ENCODE results near the gene SOD2. TPM values are rescaled to one million over a fixed set of nuclear protein-coding genes. Genes with fewer than 3 reads are reported as not detected.

The SOD2 gene
- total RNA-seq, 1 donor from 2014 or later = 64.0 TPM

DNA sequence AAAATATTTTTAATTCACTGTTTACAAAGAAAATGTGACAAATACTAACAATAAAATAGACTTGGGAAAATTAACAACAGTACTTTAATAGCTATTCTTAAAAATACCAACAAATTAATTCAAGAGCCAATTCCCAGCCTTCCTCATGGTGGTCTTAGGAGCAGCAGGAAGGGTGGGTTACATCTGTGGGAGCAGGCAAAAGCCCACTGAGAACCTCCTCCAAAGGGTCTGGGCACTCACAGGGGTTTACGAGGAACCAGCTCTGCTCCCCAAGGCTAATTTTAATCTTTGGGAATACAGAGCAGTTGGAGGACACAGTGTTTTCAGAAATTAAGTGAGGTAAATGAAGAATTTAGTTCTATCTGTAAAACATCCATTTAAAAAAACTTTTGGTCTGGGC, 10.2 kb downstream of the SOD2 start:
- H4K20me1 ChIP-seq (ENCODE audit: insufficient read depth, low read length) = no peaks in the 10 kb centered on the region
- no peak overlapping the region for H3K27ac Mint-ChIP-seq (ENCODE audit: unreplicated experiment)
- no peak overlapping the region for H3K9ac ChIP-seq (ENCODE audit: low read length)
- no peak overlapping the region for H2AFZ ChIP-seq (ENCODE audit: low read depth, low read length)
- no peak overlapping the region for H3K4me2 ChIP-seq (ENCODE audit: low read length)
- no peak for FAIRE-seq
- H3K9me3 Mint-ChIP-seq (ENCODE audit: unreplicated experiment) = no peaks in the 10 kb centered on the region
- TF ChIP-seq, protein P1, sequence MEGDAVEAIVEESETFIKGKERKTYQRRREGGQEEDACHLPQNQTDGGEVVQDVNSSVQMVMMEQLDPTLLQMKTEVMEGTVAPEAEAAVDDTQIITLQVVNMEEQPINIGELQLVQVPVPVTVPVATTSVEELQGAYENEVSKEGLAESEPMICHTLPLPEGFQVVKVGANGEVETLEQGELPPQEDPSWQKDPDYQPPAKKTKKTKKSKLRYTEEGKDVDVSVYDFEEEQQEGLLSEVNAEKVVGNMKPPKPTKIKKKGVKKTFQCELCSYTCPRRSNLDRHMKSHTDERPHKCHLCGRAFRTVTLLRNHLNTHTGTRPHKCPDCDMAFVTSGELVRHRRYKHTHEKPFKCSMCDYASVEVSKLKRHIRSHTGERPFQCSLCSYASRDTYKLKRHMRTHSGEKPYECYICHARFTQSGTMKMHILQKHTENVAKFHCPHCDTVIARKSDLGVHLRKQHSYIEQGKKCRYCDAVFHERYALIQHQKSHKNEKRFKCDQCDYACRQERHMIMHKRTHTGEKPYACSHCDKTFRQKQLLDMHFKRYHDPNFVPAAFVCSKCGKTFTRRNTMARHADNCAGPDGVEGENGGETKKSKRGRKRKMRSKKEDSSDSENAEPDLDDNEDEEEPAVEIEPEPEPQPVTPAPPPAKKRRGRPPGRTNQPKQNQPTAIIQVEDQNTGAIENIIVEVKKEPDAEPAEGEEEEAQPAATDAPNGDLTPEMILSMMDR (IDR thresholded peaks at IDR 0.05; ENCODE audit: insufficient read depth, low read depth, low read length) = no peak
- peaks cover 3% of the 10 kb centered on the region for H3K36me3 Mint-ChIP-seq (ENCODE audit: low read depth, unreplicated experiment)
- H3K27me3 ChIP-seq (ENCODE audit: insufficient read depth, low read length) = no peaks in the 10 kb centered on the region
- no peaks in the 10 kb centered on the region for H3K79me2 ChIP-seq (ENCODE audit: insufficient read depth, low read length)
- H3K27ac ChIP-seq (ENCODE audit: low read depth, low read length) = no peak overlapping the region
- H3K9me3 ChIP-seq (ENCODE audit: insufficient read depth, low read depth, low read length) = no peaks in the 10 kb centered on the region
- no peak overlapping the region for H3K4me3 Mint-ChIP-seq (ENCODE audit: unreplicated experiment)
- DNase-seq (ENCODE audit: low read depth) = no peak
- no peaks in the 10 kb centered on the region for H3K27me3 Mint-ChIP-seq (ENCODE audit: low read depth, unreplicated experiment)
- H3K36me3 ChIP-seq (ENCODE audit: insufficient read depth, low read length) = peaks cover 2% of the 10 kb centered on the region
- no peaks in the 10 kb centered on the region for H3K4me1 ChIP-seq (ENCODE audit: insufficient read depth, low read length)
- H3K4me3 ChIP-seq (ENCODE audit: insufficient read depth, low read depth, low read length) = no peak overlapping the region
- peaks cover 8% of the 10 kb centered on the region for H3K4me1 Mint-ChIP-seq (ENCODE audit: low read depth, unreplicated experiment)

DNA sequence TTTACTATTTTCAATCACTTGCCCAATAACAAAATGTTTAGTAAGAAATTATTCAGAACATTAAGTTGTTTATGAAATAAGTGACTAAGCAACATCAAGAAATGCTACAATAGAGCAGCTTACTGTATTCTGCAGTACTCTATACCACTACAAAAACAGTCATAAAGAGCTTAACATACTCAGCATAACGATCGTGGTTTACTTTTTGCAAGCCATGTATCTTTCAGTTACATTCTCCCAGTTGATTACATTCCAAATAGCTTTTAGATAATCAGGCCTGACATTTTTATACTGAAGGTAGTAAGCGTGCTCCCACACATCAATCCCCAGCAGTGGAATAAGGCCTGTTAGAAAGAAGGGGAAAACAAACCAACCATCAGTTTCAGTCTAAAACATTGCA, 10.7 kb downstream of the SOD2 start:
- no peak overlapping the region for H3K4me3 ChIP-seq (ENCODE audit: insufficient read depth, low read depth, low read length)
- no peak overlapping the region for H3K4me3 Mint-ChIP-seq (ENCODE audit: unreplicated experiment)
- peaks cover 2% of the 10 kb centered on the region for H3K36me3 ChIP-seq (ENCODE audit: insufficient read depth, low read length)
- H4K20me1 ChIP-seq (ENCODE audit: insufficient read depth, low read length) = no peaks in the 10 kb centered on the region
- H3K27me3 ChIP-seq (ENCODE audit: insufficient read depth, low read length) = no peaks in the 10 kb centered on the region
- H3K27me3 Mint-ChIP-seq (ENCODE audit: low read depth, unreplicated experiment) = no peaks in the 10 kb centered on the region
- no peak overlapping the region for H3K27ac Mint-ChIP-seq (ENCODE audit: unreplicated experiment)
- peaks cover 8% of the 10 kb centered on the region for H3K4me1 Mint-ChIP-seq (ENCODE audit: low read depth, unreplicated experiment)
- H2AFZ ChIP-seq (ENCODE audit: low read depth, low read length) = no peak overlapping the region
- FAIRE-seq (no peak), DNase-seq (ENCODE audit: low read depth) (no peak)
- no peaks in the 10 kb centered on the region for H3K9me3 Mint-ChIP-seq (ENCODE audit: unreplicated experiment)
- no peak overlapping the region for H3K4me2 ChIP-seq (ENCODE audit: low read length)
- TF ChIP-seq, protein P1 (IDR thresholded peaks at IDR 0.05; ENCODE audit: insufficient read depth, low read depth, low read length) = no peak
- TF ChIP-seq EZH2 (IDR thresholded peaks at IDR 0.05; ENCODE audit: insufficient read depth, low read length) = no peak
- no peaks in the 10 kb centered on the region for H3K4me1 ChIP-seq (ENCODE audit: insufficient read depth, low read length)
- no peaks in the 10 kb centered on the region for H3K9me3 ChIP-seq (ENCODE audit: insufficient read depth, low read depth, low read length)
- peaks cover 3% of the 10 kb centered on the region for H3K36me3 Mint-ChIP-seq (ENCODE audit: low read depth, unreplicated experiment)
- H3K9ac ChIP-seq (ENCODE audit: low read length) = no peak overlapping the region
- H3K79me2 ChIP-seq (ENCODE audit: insufficient read depth, low read length) = no peaks in the 10 kb centered on the region
- no peak overlapping the region for H3K27ac ChIP-seq (ENCODE audit: low read depth, low read length)

DNA sequence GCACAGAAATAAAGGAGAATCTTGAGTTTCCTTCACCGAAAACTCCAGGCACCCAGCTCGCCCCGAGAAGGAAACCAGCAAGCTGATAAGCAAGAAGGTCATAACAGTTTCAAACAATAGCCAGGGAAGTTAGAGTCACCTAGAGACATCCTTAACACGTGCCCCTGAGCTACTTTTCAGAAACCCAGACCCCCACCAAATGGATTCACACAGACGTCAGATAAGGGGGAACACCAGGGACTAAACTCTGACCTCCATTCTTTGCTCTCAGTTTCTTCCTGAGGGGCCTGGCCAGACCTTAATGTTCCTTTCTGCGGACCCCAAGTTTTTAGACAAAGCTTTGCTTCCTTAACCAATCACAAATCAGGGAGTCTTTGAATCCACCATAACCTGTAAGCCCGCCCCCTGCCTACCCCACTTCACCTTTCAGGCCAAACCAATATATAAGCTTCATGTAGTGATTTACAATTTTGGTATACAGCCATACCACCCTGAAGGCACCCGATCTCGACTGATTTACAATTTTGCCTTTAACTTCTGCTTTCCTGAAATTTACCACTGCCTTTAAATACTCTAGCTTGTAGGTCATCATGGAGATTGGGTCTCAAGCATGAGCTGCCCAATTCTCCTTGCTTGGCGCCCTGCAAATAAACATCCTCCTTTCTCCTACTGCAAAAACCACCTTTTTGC, 11.7 kb downstream of the SOD2 start:
- H3K36me3 Mint-ChIP-seq (ENCODE audit: low read depth, unreplicated experiment) = peaks cover 3% of the 10 kb centered on the region
- no peaks in the 10 kb centered on the region for H3K9me3 Mint-ChIP-seq (ENCODE audit: unreplicated experiment)
- Histone ChIP-seq H3K4me2 (ENCODE audit: low read length) (no peak overlapping the region), H3K9ac (ENCODE audit: low read length) (no peak overlapping the region), H3K79me2 (ENCODE audit: insufficient read depth, low read length) (no peaks in the 10 kb centered on the region), H3K9me3 (ENCODE audit: insufficient read depth, low read depth, low read length) (no peaks in the 10 kb centered on the region), H3K4me3 (ENCODE audit: insufficient read depth, low read depth, low read length) (no peak overlapping the region), H3K27me3 (ENCODE audit: insufficient read depth, low read length) (no peaks in the 10 kb centered on the region), H3K27ac (ENCODE audit: low read depth, low read length) (no peak overlapping the region), H4K20me1 (ENCODE audit: insufficient read depth, low read length) (no peaks in the 10 kb centered on the region), H2AFZ (ENCODE audit: low read depth, low read length) (no peak overlapping the region), H3K4me1 (ENCODE audit: insufficient read depth, low read length) (no peaks in the 10 kb centered on the region), H3K36me3 (ENCODE audit: insufficient read depth, low read length) (peaks cover 2% of the 10 kb centered on the region)
- peaks cover 8% of the 10 kb centered on the region for H3K4me1 Mint-ChIP-seq (ENCODE audit: low read depth, unreplicated experiment)
- no peak for FAIRE-seq
- H3K4me3 Mint-ChIP-seq (ENCODE audit: unreplicated experiment) = no peak overlapping the region
- H3K27ac Mint-ChIP-seq (ENCODE audit: unreplicated experiment) = no peak overlapping the region
- H3K27me3 Mint-ChIP-seq (ENCODE audit: low read depth, unreplicated experiment) = no peaks in the 10 kb centered on the region
- DNase-seq (ENCODE audit: low read depth) = no peak
- TF ChIP-seq EZH2 (IDR thresholded peaks at IDR 0.05; ENCODE audit: insufficient read depth, low read length) = no peak
- TF ChIP-seq, protein P1 (IDR thresholded peaks at IDR 0.05; ENCODE audit: insufficient read depth, low read depth, low read length) = no peak

Measured in astrocyte (in vitro differentiated cells and primary cell).